Tongue (tissue), 3 donors: Measurements from ENCODE around the gene ZSCAN31. TPM values are rescaled to one million over a fixed set of nuclear protein-coding genes. Genes with fewer than 3 reads are reported as not detected.
"Not testable (repeated sequence)": the region's sequence is repeated elsewhere in the genome, so short reads cannot be mapped to it uniquely, and the experiment has no call there.

Experiments used
- DNase-seq: peaks from one replicate; pipeline ENCODE4 v3.0.0-alpha.2; 2015
- small RNA-seq: library from RNA; depleted of rRNA; stranded (forward); fragments of <200 nt; gene quantifications from one replicate; pipeline ENCODE3, GENCODE V24; 2014; ENCODE audit warnings: low replicate concordance
- total RNA-seq: library from RNA; depleted of rRNA; stranded (reverse); fragments of >200 nt; gene quantifications from one replicate; pipeline ENCODE4 v1.2.3, GENCODE V29; 2014

The ZSCAN31 gene
- total RNA-seq, 1 donor from 2014 or later: 14.3 TPM

GRCh38 chr6:28317866-28318265, 18.1 kb downstream of the ZSCAN31 start:
- not testable (repeated sequence) for DNase-seq

- no peak for DNase-seq
These were observed 20.3 kb downstream of the ZSCAN31 start for GRCh38 chr6:28315628-28316027.

GRCh38 chr6:28312939-28313338, 23.0 kb downstream of the ZSCAN31 start:
- no peak for DNase-seq

- DNase-seq: no peak
These were observed 24.7 kb downstream of the ZSCAN31 start for GRCh38 chr6:28311139-28311823.

GRCh38 chr6:28306363-28306762, 29.6 kb downstream of the ZSCAN31 start:
- DNase-seq: not testable (repeated sequence)

GRCh38 chr6:28303570-28303969, 32.4 kb downstream of the ZSCAN31 start:
- DNase-seq: no peak

GRCh38 chr6:28296520-28297060, 39.4 kb downstream of the ZSCAN31 start:
- DNase-seq: no peak

GRCh38 chr6:28295326-28295725, 40.6 kb downstream of the ZSCAN31 start:
- no peak for DNase-seq

GRCh38 chr6:28291573-28291972, 44.4 kb downstream of the ZSCAN31 start:
- no peak for DNase-seq

GRCh38 chr6:28282926-28283325, 53.0 kb downstream of the ZSCAN31 start:
- no peak for DNase-seq

- peak; percentile 86 for DNase-seq
These were observed 54.5 kb downstream of the ZSCAN31 start, which contains the start of gene PGBD1 for GRCh38 chr6:28281288-28282064. TSS of gene PGBD1 (plus strand) at chr6:28281572. CDS start at chr6:28283814, 2,242 bp downstream.

GRCh38 chr6:28280595-28281287, 55.2 kb downstream of the ZSCAN31 start:
- no peak for DNase-seq

- DNase-seq: no peak
These were observed 58.2 kb downstream of the ZSCAN31 start for GRCh38 chr6:28277746-28278145.

- DNase-seq: no peak
These were observed 61.1 kb downstream of the ZSCAN31 start for GRCh38 chr6:28274888-28275287.

Small RNA genes within 50 kb of the gene (small RNA-seq; reads per million reads assigned to genes)
- not detected for gene AL021997.1
- gene AL021997.2: not detected

Other genes with a start within 250 kb of the ZSCAN31 start
- gene ZSCAN16, start 211.5 kb downstream of the ZSCAN31 start, total RNA-seq: 3.5 TPM
- gene ZKSCAN8, start 194.3 kb downstream of the ZSCAN31 start, total RNA-seq: 29.8 TPM
- gene ZSCAN9, start 110.9 kb downstream of the ZSCAN31 start, total RNA-seq: 21.3 TPM
- 4.8 TPM for gene ZKSCAN4, start 83.9 kb downstream of the ZSCAN31 start, total RNA-seq
- 0.62 TPM for gene NKAPL, start 76.9 kb downstream of the ZSCAN31 start, total RNA-seq
- gene ZSCAN26, start 69.0 kb downstream of the ZSCAN31 start, total RNA-seq: 20.5 TPM
- gene PGBD1, start 54.6 kb downstream of the ZSCAN31 start, total RNA-seq: 8.5 TPM
- 9.8 TPM for gene ZKSCAN3, start 13.8 kb upstream of the ZSCAN31 start, total RNA-seq
- 11.8 TPM for gene ZSCAN12, start 63.6 kb upstream of the ZSCAN31 start, total RNA-seq
- 7.3 TPM for gene ZSCAN23, start 107.3 kb upstream of the ZSCAN31 start, total RNA-seq
- gene GPX6, start 179.6 kb upstream of the ZSCAN31 start, total RNA-seq: not detected
- gene GPX5, start 189.7 kb upstream of the ZSCAN31 start, total RNA-seq: not detected